ENCODE measurements around the gene DZIP1L.
"Not testable (repeated sequence)": the region's sequence is repeated elsewhere in the genome, so short reads cannot be mapped to it uniquely, and the experiment has no call there.

Gene DZIP1L

GRCh38 chr3:138103466-138103865 lies 11.9 kb downstream of the DZIP1L start:
- H3K4me3 ChIP-seq (ENCODE audit: low read depth, low read length), result no peak overlapping the region
- TF ChIP-seq CTCF (IDR thresholded peaks at IDR 0.05; ENCODE audit: insufficient read depth, low read length, missing control alignments), result no peak
- DNase-seq (ENCODE audit: low read depth, low spot score), result no peak
- ChIA-PET CTCF (no interaction called here), POLR2A (no interaction called here)

DNA sequence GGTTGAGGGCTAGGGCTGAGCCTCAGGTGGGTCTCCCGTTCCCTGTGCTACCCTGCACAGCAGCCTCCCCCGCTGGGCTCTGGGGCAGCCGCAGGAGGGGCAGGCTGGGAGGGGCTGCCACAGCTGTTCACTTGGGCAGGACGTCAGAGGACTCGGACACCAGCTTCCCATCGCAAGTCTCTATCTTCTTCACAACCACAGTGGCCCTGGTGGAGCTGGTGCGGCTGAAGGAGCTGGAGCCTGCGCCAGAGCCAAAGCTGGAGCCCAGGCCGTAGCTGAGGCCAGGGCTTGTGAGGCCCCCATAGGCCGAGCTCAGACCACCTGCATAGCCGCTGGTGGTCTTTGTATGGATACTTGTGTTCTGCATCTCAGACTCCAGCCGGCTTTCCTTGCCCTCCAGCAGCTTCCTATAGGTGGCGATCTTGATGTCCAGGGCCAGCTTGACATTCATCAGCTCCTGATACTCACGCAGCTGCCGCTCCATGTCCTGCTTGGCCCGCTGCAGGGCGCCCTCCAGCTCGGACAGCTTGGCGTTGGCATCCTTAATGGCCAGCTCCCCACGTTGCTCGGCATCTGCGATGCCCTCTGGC lies 14.0 kb downstream of the DZIP1L start:
- DNase-seq (ENCODE audit: low read depth, low spot score); POLR2A ChIA-PET; H3K4me3 ChIP-seq (ENCODE audit: low read depth, low read length): not testable (repeated sequence)
- peak; percentile 20 for TF ChIP-seq CTCF (IDR thresholded peaks at IDR 0.05; ENCODE audit: insufficient read depth, low read length, missing control alignments)
- CTCF ChIA-PET, result interaction anchor here (0.6 to 1.9 kb wide), 9 partner anchors 8 to 32 kb away, joined by 3 to 6 read pairs (median 4); partner anchors contain the start of gene DZIP1L

DNA sequence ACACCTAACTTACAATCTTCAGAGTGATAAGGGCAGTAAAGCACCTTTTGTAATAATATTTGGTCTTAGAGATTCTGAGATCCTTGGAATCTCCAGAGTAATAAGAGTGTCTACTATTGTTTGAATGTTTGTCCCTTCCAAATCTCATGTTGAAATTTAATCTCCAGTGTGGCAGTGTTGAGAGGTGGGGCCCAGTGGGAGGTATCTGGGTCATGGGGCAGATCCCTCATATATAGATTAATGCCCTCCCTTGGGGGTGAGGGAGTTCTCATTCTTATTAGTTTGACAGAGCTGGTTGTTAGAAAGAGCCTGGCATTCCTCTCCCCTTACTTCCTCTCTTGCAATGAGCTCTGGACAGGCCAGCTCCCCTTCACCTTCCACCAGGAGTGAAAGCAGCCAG lies 16.0 kb downstream of the DZIP1L start:
- no peak for DNase-seq (ENCODE audit: low read depth, low spot score)
- H3K4me3 ChIP-seq (ENCODE audit: low read depth, low read length), result no peak overlapping the region
- ChIA-PET POLR2A (no interaction called here), CTCF (interaction anchor here (0.8 to 1.5 kb wide), 8 partner anchors 8 to 30 kb away, joined by 3 to 5 read pairs (median 4); partner anchors contain the start of gene DZIP1L)
- TF ChIP-seq CTCF (IDR thresholded peaks at IDR 0.05; ENCODE audit: insufficient read depth, low read length, missing control alignments), result no peak

GRCh38 chr3:138097192-138098172 lies 17.9 kb downstream of the DZIP1L start:
- peak; percentile 44 for TF ChIP-seq CTCF (IDR thresholded peaks at IDR 0.05; ENCODE audit: insufficient read depth, low read length, missing control alignments)
- H3K4me3 ChIP-seq (ENCODE audit: low read depth, low read length), result no peak overlapping the region
- CTCF ChIA-PET, result interaction anchor here (0.9 kb wide), 1 partner anchor 35 kb away, joined by 3 read pairs; no protein-coding TSS in a partner anchor
- POLR2A ChIA-PET, result no interaction called here
- DNase-seq (ENCODE audit: low read depth, low spot score), result no peak

- TF ChIP-seq CTCF (IDR thresholded peaks at IDR 0.05; ENCODE audit: insufficient read depth, low read length, missing control alignments), result no peak
- H3K4me3 ChIP-seq (ENCODE audit: low read depth, low read length), result no peak overlapping the region
- no peak for DNase-seq (ENCODE audit: low read depth, low spot score)
- POLR2A ChIA-PET, result interaction anchor here (1.3 kb wide), 1 partner anchor 22 kb away, joined by 3 read pairs; the partner anchor contains the start of gene DZIP1L
- CTCF ChIA-PET, result interaction anchor here (0.7 to 2.3 kb wide), 7 partner anchors 8 to 324 kb away, joined by 3 to 13 read pairs (median 4); partner anchors contain the start of gene DZIP1L
Measured at GRCh38 chr3:138093721-138094120, 21.7 kb downstream of the DZIP1L start.

GRCh38 chr3:138092023-138092422 lies 23.4 kb downstream of the DZIP1L start:
- ChIA-PET CTCF (interaction anchor here (0.7 to 2.0 kb wide), 4 partner anchors 22 to 27 kb away, joined by 3 to 7 read pairs (median 6); partner anchors contain the start of gene DZIP1L), POLR2A (no interaction called here)
- TF ChIP-seq CTCF (IDR thresholded peaks at IDR 0.05; ENCODE audit: insufficient read depth, low read length, missing control alignments), result no peak
- H3K4me3 ChIP-seq (ENCODE audit: low read depth, low read length), result no peak overlapping the region
- no peak for DNase-seq (ENCODE audit: low read depth, low spot score)
